Measurements from ENCODE around the gene RAB41. TPM values are rescaled to one million over a fixed set of nuclear protein-coding genes. Genes with fewer than 3 reads are reported as not detected.

RAB41 gene
- total RNA-seq, 2 donors from 2014 or later, result 1.3 TPM; not detected in 1

GRCh38 chrX:70244881-70245280 is 37.1 kb upstream of the RAB41 start:
- Histone ChIP-seq H3K36me3 (no peaks in the 10 kb centered on the region), H3K4me3 (no peak overlapping the region), H3K27ac (no peak overlapping the region), H3K9me3 (no peaks in the 10 kb centered on the region), H3K4me1 (replicated peaks) (no peaks in the 10 kb centered on the region), H3K27me3 (replicated peaks; ENCODE audit: insufficient read depth) (no peaks in the 10 kb centered on the region)
- DNase-seq (ENCODE audit: low spot score), result no peak
- 76% methylated on average over 6 of the region's 6 CpGs for WGBS
- intact Hi-C loops (cut with DNase I), result no loop called here
- no peak for TF ChIP-seq POLR2AphosphoS5 (IDR thresholded peaks at IDR 0.05)
- no peak for TF ChIP-seq POLR2A (IDR thresholded peaks at IDR 0.05)
- TF ChIP-seq, protein P1, sequence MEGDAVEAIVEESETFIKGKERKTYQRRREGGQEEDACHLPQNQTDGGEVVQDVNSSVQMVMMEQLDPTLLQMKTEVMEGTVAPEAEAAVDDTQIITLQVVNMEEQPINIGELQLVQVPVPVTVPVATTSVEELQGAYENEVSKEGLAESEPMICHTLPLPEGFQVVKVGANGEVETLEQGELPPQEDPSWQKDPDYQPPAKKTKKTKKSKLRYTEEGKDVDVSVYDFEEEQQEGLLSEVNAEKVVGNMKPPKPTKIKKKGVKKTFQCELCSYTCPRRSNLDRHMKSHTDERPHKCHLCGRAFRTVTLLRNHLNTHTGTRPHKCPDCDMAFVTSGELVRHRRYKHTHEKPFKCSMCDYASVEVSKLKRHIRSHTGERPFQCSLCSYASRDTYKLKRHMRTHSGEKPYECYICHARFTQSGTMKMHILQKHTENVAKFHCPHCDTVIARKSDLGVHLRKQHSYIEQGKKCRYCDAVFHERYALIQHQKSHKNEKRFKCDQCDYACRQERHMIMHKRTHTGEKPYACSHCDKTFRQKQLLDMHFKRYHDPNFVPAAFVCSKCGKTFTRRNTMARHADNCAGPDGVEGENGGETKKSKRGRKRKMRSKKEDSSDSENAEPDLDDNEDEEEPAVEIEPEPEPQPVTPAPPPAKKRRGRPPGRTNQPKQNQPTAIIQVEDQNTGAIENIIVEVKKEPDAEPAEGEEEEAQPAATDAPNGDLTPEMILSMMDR (IDR thresholded peaks at IDR 0.05), result no peak

- WGBS, result 85% methylated on average over 2 of the region's 2 CpGs
- Histone ChIP-seq H3K27ac (no peak overlapping the region), H3K4me1 (replicated peaks) (no peaks in the 10 kb centered on the region), H3K36me3 (no peaks in the 10 kb centered on the region), H3K27me3 (replicated peaks; ENCODE audit: insufficient read depth) (no peaks in the 10 kb centered on the region), H3K9me3 (no peaks in the 10 kb centered on the region), H3K4me3 (no peak overlapping the region)
- no peak for DNase-seq (ENCODE audit: low spot score)
- peak; percentile 28 for TF ChIP-seq POLR2AphosphoS5 (IDR thresholded peaks at IDR 0.05)
- no peak for TF ChIP-seq POLR2A (IDR thresholded peaks at IDR 0.05)
- TF ChIP-seq, protein P1 (IDR thresholded peaks at IDR 0.05), result no peak
- intact Hi-C loops (cut with DNase I), result no loop called here
Observed at GRCh38 chrX:70247252-70247651, 34.7 kb upstream of the RAB41 start.

GRCh38 chrX:70252491-70252890 is 29.5 kb upstream of the RAB41 start:
- intact Hi-C loops (cut with DNase I), result no loop called here
- Histone ChIP-seq H3K4me1 (replicated peaks) (no peaks in the 10 kb centered on the region), H3K9me3 (no peaks in the 10 kb centered on the region), H3K27me3 (replicated peaks; ENCODE audit: insufficient read depth) (no peaks in the 10 kb centered on the region), H3K27ac (no peak overlapping the region), H3K4me3 (no peak overlapping the region), H3K36me3 (no peaks in the 10 kb centered on the region)
- no peak for DNase-seq (ENCODE audit: low spot score)
- TF ChIP-seq POLR2AphosphoS5 (IDR thresholded peaks at IDR 0.05) (no peak), POLR2A (IDR thresholded peaks at IDR 0.05) (no peak)
- TF ChIP-seq, protein P1 (IDR thresholded peaks at IDR 0.05), result no peak
- 57% methylated on average over 2 of the region's 2 CpGs for WGBS

DNA sequence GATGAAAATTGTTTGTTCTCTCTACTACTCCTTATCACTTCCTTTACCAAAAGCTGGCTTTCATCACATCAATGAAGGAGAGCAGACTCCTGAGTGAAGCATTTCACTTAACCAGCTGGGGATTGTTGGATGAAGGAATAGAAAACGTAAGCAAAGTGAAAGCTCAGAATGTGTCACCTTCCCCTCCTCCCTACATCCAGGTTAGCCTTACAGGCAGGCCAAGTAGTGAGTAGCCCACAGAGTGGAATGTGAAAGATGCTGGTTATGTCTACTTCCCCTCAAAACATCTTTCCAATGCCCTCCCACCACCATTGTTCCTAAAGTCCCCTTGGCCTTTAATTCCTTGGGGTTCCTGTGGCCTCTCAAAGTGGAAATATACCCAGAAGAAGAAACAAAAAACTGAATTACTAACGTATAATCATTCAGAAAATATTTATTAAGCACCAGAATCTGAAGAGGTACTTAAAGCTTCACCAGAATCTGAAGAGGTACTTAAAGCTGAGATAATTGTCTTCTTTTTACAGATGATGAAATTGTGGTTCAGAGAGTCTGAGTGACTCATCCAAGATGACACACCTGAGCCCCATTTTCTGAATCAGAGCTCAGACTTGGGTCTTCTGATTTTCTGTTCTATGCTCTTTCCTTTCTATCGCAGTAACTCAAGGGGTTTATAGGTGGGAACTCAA is 28.5 kb upstream of the RAB41 start:
- no peaks in the 10 kb centered on the region for H3K27me3 ChIP-seq (replicated peaks; ENCODE audit: insufficient read depth)
- H3K27ac ChIP-seq, result no peak overlapping the region
- DNase-seq (ENCODE audit: low spot score), result no peak
- no peak overlapping the region for H3K4me3 ChIP-seq
- H3K4me1 ChIP-seq (replicated peaks), result no peaks in the 10 kb centered on the region
- H3K36me3 ChIP-seq, result no peaks in the 10 kb centered on the region
- intact Hi-C loops (cut with DNase I), result no loop called here
- TF ChIP-seq, protein P1 (IDR thresholded peaks at IDR 0.05), result no peak
- TF ChIP-seq POLR2A (IDR thresholded peaks at IDR 0.05) (no peak), POLR2AphosphoS5 (IDR thresholded peaks at IDR 0.05) (no peak)
- H3K9me3 ChIP-seq, result no peaks in the 10 kb centered on the region
- WGBS, result 86% methylated on average over 3 of the region's 3 CpGs

DNA sequence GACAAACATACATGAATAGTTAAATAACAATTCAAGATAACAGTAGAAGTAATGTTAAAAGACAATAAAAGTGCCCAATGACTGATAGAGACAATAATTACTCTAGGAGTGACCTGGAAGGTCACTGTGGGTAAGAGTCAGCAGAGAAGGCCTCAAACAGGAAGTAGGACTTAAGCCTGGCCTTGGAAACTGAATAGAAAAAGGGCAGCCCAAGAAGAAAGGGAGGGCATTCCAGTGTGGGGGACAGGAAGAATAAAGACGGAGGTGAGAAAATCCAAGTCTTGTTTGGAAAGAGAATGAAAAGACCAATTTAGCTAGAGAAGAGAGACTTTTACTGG is 27.9 kb upstream of the RAB41 start:
- H3K27me3 ChIP-seq (replicated peaks; ENCODE audit: insufficient read depth), result no peaks in the 10 kb centered on the region
- no peak overlapping the region for H3K27ac ChIP-seq
- WGBS, result 83% methylated on average over 1 of the region's 1 CpG
- H3K4me3 ChIP-seq, result no peak overlapping the region
- no peaks in the 10 kb centered on the region for H3K36me3 ChIP-seq
- DNase-seq (ENCODE audit: low spot score), result no peak
- no peaks in the 10 kb centered on the region for H3K4me1 ChIP-seq (replicated peaks)
- intact Hi-C loops (cut with DNase I), result no loop called here
- TF ChIP-seq POLR2AphosphoS5 (IDR thresholded peaks at IDR 0.05) (no peak), POLR2A (IDR thresholded peaks at IDR 0.05) (no peak)
- TF ChIP-seq, protein P1 (IDR thresholded peaks at IDR 0.05), result no peak
- no peaks in the 10 kb centered on the region for H3K9me3 ChIP-seq

All from prostate gland (tissue), 2 donors.